Sigmoid colon (tissue), 4 donors: ENCODE results near the gene TTYH3.

ENCODE experiments used
- CTCF ChIP-seq, 4 experiments: fragments of 450-650 bp in 3 of 4; fragments of 200-600 bp in 1 of 4; IDR thresholded peaks; one replicate each; pipeline ENCODE4 v1.5.1; 2016 to 2019; ENCODE audit warnings: antibody characterized with exemption in 4 of 4, mild to moderate bottlenecking in 3 of 4, moderate library complexity in 2 of 4
- POLR2AphosphoS5 ChIP-seq, 4 donors: sonication (generic); formaldehyde crosslinking; IDR thresholded peaks; one replicate each; pipeline ENCODE4 v1.6.1; 2017; ENCODE audit warnings: antibody characterized with exemption in 4 of 4

GRCh38 chr7:2700141-2700850 is 68.5 kb downstream of the TTYH3 start:
- TF ChIP-seq POLR2AphosphoS5 (IDR thresholded peaks at IDR 0.05): no peak
- TF ChIP-seq CTCF (IDR thresholded peaks at IDR 0.05): no peak
